HepG2 (cell line): ENCODE results near the gene ZNF669. TPM values are rescaled to one million over a fixed set of nuclear protein-coding genes. Genes with fewer than 3 reads are reported as not detected.

ENCODE experiments used
- AGO2 ChIP-seq: fragments of 200-400 bp; formaldehyde crosslinking; optimal IDR thresholded peaks from 2 replicates; pipeline ENCODE3; 2017; ENCODE audit warnings: mild to moderate bottlenecking, low read depth, low read length, moderate library complexity
- ELF1 ChIP-seq: sonication (generic); formaldehyde crosslinking; IDR thresholded peaks from 2 replicates; pipeline ENCODE4 v1.4.0; 2020; ENCODE audit warnings: missing genetic modification reagents
- ELF4 ChIP-seq: sonication (generic); formaldehyde crosslinking; IDR thresholded peaks from 2 replicates; pipeline ENCODE4 v1.5.0; 2020; ENCODE audit warnings: missing genetic modification reagents, mild to moderate bottlenecking, moderate library complexity, borderline replicate concordance
- ETV5 ChIP-seq: IDR thresholded peaks from 2 replicates; pipeline ENCODE4 v1.6.1; 2018; ENCODE audit warnings: missing biosample characterization, missing genetic modification reagents, inconsistent platforms, borderline replicate concordance
- ETV6 ChIP-seq: sonication (generic); formaldehyde crosslinking; conservative IDR thresholded peaks from 2 replicates; pipeline ENCODE4 v1.4.0; 2020; ENCODE audit warnings: missing genetic modification reagents
- FOXO4 ChIP-seq: sonication (generic); formaldehyde crosslinking; conservative IDR thresholded peaks from 2 replicates; pipeline ENCODE4 v1.8.1; 2023; ENCODE audit warnings: missing genetic modification reagents
- RCOR2 ChIP-seq: IDR thresholded peaks from 2 replicates; pipeline ENCODE4 v1.6.1; 2016; ENCODE audit warnings: missing biosample characterization, missing genetic modification reagents
- SP5 ChIP-seq: IDR thresholded peaks from 2 replicates; pipeline ENCODE4 v1.6.1; 2016; ENCODE audit warnings: low read depth, borderline replicate concordance
- SRSF4 ChIP-seq: fragments of 200-400 bp; formaldehyde crosslinking; IDR thresholded peaks from one replicate; pipeline ENCODE4 v1.6.1; 2018; ENCODE audit warnings: mild to moderate bottlenecking, low read depth, low read length, moderate library complexity; ENCODE audit not compliant: poor library complexity, severe bottlenecking
- TBP ChIP-seq: sonication (generic); formaldehyde crosslinking; IDR thresholded peaks from 2 replicates; pipeline ENCODE4 v1.5.0; 2020; ENCODE audit warnings: missing genetic modification reagents
- TCF7 ChIP-seq: sonication (generic); IDR thresholded peaks from 2 replicates; pipeline ENCODE4 v1.6.1; 2016; ENCODE audit warnings: antibody characterized with exemption, low read depth
- TP53 ChIP-seq: sonication (generic); formaldehyde crosslinking; conservative IDR thresholded peaks from 2 replicates; pipeline ENCODE4 v1.4.0; 2020; ENCODE audit warnings: missing genetic modification reagents
- ZFP37 ChIP-seq: sonication (generic); formaldehyde crosslinking; IDR thresholded peaks from 2 replicates; pipeline ENCODE4 v1.4.0; 2020; ENCODE audit warnings: missing genetic modification reagents, borderline replicate concordance
- ZNF501 ChIP-seq: sonication (generic); formaldehyde crosslinking; IDR thresholded peaks from 2 replicates; pipeline ENCODE4 v1.5.1; 2020; ENCODE audit warnings: mild to moderate bottlenecking, moderate library complexity, missing genetic modification reagents
- ZNF577 ChIP-seq: sonication (generic); formaldehyde crosslinking; IDR thresholded peaks from 2 replicates; pipeline ENCODE4 v1.4.0; 2020; ENCODE audit warnings: mild to moderate bottlenecking, low read depth, missing genetic modification reagents, borderline replicate concordance
- polyA plus RNA-seq, 8 experiments: library from polyadenylated mRNA; depleted of rRNA in 3 of 8; stranded (reverse) in 7 of 8; unstranded in 1 of 8; fragments of >200 nt; fragmentation: Illumina TruSeq in 4 of 8; extraction: Trizol in 4 of 8; gene quantifications; 2 replicates each; pipeline versions ENCODE4 v1.2.1 to v1.2.3, GENCODE V29; 2011 to 2016; ENCODE audit warnings: low read depth in 4 of 8, missing spikeins in 1 of 8, mixed read lengths in 1 of 8; ENCODE audit not compliant: insufficient read depth in 1 of 8
- total RNA-seq, 5 experiments: library from RNA; depleted of rRNA; stranded (reverse); fragments of >200 nt; fragmentation: Illumina TruSeq; extraction: Trizol; gene quantifications; 2 replicates each; pipeline ENCODE4 v1.2.3, GENCODE V29; 2016; ENCODE audit warnings: low read depth in 1 of 5
- TF ChIP-seq, protein P1 (sequence below): sonication (generic); formaldehyde crosslinking; conservative IDR thresholded peaks from 2 replicates; pipeline ENCODE4 v1.8.0; 2022; ENCODE audit warnings: missing genetic modification reagents
- TF ChIP-seq, protein P2 (sequence below): sonication (generic); formaldehyde crosslinking; IDR thresholded peaks from 2 replicates; pipeline ENCODE4 v1.4.0; 2020; ENCODE audit warnings: mild to moderate bottlenecking, missing genetic modification reagents
- TF ChIP-seq, protein P3 (sequence below): sonication (generic); formaldehyde crosslinking; IDR thresholded peaks from 2 replicates; pipeline ENCODE4 v1.5.0; 2020; ENCODE audit warnings: mild to moderate bottlenecking, missing genetic modification reagents

ZNF669 gene
- total and polyA plus RNA-seq, 2 of the 13 experiments (the other 11 are each of a cell fraction or from before 2014, with no cell fraction given), result 3.1 to 14.6 TPM

- no peak for TF ChIP-seq TP53 (CRISPR knock-in tag)
- 0 out of 2 replicates have a peak, but pooled peaks have one; percentile 76 for TF ChIP-seq ELF4
- no peak; the same call in 1 of the 2 replicates for TF ChIP-seq TCF7
- TF ChIP-seq ETV5 (CRISPR knock-in tag), result peak; percentile 77; the same call in 1 of the 2 replicates
- no peak for TF ChIP-seq SRSF4
- peak; percentile 84 for TF ChIP-seq AGO2
- TF ChIP-seq ZNF501 (CRISPR knock-in tag), result peak; percentile 75
- TF ChIP-seq TBP (CRISPR knock-in tag), result no peak
- TF ChIP-seq, protein P1, sequence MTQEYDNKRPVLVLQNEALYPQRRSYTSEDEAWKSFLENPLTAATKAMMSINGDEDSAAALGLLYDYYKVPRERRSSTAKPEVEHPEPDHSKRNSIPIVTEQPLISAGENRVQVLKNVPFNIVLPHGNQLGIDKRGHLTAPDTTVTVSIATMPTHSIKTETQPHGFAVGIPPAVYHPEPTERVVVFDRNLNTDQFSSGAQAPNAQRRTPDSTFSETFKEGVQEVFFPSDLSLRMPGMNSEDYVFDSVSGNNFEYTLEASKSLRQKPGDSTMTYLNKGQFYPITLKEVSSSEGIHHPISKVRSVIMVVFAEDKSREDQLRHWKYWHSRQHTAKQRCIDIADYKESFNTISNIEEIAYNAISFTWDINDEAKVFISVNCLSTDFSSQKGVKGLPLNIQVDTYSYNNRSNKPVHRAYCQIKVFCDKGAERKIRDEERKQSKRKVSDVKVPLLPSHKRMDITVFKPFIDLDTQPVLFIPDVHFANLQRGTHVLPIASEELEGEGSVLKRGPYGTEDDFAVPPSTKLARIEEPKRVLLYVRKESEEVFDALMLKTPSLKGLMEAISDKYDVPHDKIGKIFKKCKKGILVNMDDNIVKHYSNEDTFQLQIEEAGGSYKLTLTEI, result no peak
- TF ChIP-seq ZNF577 (CRISPR knock-in tag), result no peak
- peak; percentile 51; the same call in 1 of the 2 replicates for TF ChIP-seq ETV6
- no peak for TF ChIP-seq FOXO4 (CRISPR knock-in tag)
- peak; percentile 92 for TF ChIP-seq ELF1 (CRISPR knock-in tag)
- TF ChIP-seq SP5 (CRISPR knock-in tag), result no peak; the same call in 1 of the 2 replicates
- no peak for TF ChIP-seq RCOR2 (CRISPR knock-in tag)
- TF ChIP-seq, protein P2, sequence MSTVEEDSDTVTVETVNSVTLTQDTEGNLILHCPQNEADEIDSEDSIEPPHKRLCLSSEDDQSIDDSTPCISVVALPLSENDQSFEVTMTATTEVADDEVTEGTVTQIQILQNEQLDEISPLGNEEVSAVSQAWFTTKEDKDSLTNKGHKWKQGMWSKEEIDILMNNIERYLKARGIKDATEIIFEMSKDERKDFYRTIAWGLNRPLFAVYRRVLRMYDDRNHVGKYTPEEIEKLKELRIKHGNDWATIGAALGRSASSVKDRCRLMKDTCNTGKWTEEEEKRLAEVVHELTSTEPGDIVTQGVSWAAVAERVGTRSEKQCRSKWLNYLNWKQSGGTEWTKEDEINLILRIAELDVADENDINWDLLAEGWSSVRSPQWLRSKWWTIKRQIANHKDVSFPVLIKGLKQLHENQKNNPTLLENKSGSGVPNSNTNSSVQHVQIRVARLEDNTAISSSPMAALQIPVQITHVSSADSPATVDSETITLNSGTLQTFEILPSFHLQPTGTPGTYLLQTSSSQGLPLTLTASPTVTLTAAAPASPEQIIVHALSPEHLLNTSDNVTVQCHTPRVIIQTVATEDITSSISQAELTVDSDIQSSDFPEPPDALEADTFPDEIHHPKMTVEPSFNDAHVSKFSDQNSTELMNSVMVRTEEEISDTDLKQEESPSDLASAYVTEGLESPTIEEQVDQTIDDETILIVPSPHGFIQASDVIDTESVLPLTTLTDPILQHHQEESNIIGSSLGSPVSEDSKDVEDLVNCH, result no peak
- TF ChIP-seq ZFP37 (CRISPR knock-in tag), result no peak
- TF ChIP-seq, protein P3, sequence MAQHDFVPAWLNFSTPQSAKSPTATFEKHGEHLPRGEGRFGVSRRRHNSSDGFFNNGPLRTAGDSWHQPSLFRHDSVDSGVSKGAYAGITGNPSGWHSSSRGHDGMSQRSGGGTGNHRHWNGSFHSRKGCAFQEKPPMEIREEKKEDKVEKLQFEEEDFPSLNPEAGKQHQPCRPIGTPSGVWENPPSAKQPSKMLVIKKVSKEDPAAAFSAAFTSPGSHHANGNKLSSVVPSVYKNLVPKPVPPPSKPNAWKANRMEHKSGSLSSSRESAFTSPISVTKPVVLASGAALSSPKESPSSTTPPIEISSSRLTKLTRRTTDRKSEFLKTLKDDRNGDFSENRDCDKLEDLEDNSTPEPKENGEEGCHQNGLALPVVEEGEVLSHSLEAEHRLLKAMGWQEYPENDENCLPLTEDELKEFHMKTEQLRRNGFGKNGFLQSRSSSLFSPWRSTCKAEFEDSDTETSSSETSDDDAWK (CRISPR knock-in tag), result no peak
Observed at GRCh38 chr1:247103859-247104591, at the start of gene ZNF669 (continued).
